Activated CD4-positive, alpha-beta memory T cell treated with anti-CD3 and anti-CD28 coated beads, Interleukin-2, amount 10 ng/mL, durations not matched to agents 7 days and 5 days (primary cell): ENCODE measurements around the gene SLC16A6. TPM values are rescaled to one million over a fixed set of nuclear protein-coding genes. Genes with fewer than 3 reads are reported as not detected.
"Not testable (repeated sequence)": the region's sequence is repeated elsewhere in the genome, so short reads cannot be mapped to it uniquely, and the experiment has no call there.

Source experiments
- CTCF ChIA-PET: fragments of 350-600 bp; sonication (Branson Sonifier 250); formaldehyde crosslinking; loops from one replicate; lab custom pipeline; 2021; ENCODE audit warnings: antibody characterized with exemption, inconsistent platforms; lab: Charles Lee
- POLR2A ChIA-PET: fragments of 350-600 bp; sonication (Branson Sonifier 250); formaldehyde crosslinking; loops from one replicate; lab custom pipeline; 2021; ENCODE audit warnings: antibody characterized with exemption; lab: Charles Lee
- DNase-seq: peaks from one replicate; pipeline ENCODE4 v3.0.0-alpha.2; 2020
- H3K27ac Mint-ChIP-seq: one replicate; pipeline ENCODE4 v1.8.0; 2021; ENCODE audit warnings: mild to moderate bottlenecking, mixed read lengths
- H3K27me3 Mint-ChIP-seq: one replicate; pipeline ENCODE4 v1.8.0; 2021; ENCODE audit warnings: mixed read lengths
- H3K36me3 Mint-ChIP-seq: one replicate; pipeline ENCODE4 v1.8.0; 2021; ENCODE audit warnings: low read depth, mixed read lengths
- H3K4me1 Mint-ChIP-seq: one replicate; pipeline ENCODE4 v1.8.0; 2021; ENCODE audit warnings: mixed read lengths
- H3K4me3 Mint-ChIP-seq: one replicate; pipeline ENCODE4 v1.8.0; 2021; ENCODE audit warnings: mild to moderate bottlenecking, mixed read lengths
- H3K9me3 Mint-ChIP-seq: one replicate; pipeline ENCODE4 v1.8.0; 2021; ENCODE audit warnings: mixed read lengths
- total RNA-seq, 2 experiments: library from RNA; stranded (reverse); gene quantifications; one replicate each; pipeline ENCODE4 v1.2.3, GENCODE V29; 2021

Gene SLC16A6, protein sequence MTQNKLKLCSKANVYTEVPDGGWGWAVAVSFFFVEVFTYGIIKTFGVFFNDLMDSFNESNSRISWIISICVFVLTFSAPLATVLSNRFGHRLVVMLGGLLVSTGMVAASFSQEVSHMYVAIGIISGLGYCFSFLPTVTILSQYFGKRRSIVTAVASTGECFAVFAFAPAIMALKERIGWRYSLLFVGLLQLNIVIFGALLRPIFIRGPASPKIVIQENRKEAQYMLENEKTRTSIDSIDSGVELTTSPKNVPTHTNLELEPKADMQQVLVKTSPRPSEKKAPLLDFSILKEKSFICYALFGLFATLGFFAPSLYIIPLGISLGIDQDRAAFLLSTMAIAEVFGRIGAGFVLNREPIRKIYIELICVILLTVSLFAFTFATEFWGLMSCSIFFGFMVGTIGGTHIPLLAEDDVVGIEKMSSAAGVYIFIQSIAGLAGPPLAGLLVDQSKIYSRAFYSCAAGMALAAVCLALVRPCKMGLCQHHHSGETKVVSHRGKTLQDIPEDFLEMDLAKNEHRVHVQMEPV
- total RNA-seq: 10 to 100 TPM; 10.4 to 10.8 TPM

DNA sequence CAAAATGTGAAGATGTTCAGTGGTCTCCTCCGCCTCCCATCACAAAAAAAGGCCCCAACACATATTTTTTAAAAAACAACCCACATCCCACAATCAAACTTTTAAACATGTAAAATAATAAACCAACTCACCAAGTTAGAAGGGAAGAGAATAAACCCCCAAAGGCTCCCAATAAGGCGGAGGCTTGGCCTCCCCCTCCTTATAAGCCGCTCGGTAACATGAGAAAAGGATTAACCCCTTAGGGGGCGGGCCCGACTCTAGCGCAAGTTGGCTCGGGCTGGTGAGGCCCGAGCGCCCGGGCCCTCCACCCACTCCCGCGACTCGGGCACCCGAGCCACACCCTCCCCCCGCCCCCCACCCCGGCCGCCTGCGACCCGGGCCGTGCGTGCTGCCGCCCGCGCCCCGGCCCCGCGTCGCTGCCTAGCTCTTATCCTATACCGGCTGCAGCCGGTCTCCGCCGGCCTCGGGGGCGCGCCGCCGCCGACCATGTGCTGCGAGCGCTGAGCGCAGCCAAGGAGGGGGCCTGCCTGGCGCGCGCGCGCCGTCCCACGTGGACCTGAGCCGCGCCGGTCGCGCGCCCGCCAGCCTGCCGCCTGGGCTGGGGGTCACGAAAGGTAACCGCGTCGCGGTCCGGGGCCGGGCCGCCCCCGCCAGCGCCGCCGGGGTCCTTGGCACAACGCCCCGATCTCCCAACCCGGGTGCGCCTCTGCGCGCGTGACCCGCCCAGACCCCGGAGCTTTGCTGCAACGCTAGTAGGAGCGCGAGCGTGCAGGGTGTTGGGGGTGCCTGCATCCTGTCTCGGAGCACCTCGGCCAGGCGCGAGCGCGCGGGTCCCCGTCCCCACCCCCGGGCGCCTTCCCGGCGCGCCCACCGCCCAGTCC is at the start of gene SLC16A6, which contains the start of gene ARSG:
Gene SLC16A6 (minus strand): TSS at position 173 of the 881 bp plus-strand sequence. CDS start 12,807 bp downstream, outside the sequence.
Gene ARSG (plus strand): TSS at position 541 of the 881 bp plus-strand sequence. CDS start 15,999 bp downstream, outside the sequence.
- Mint-ChIP-seq H3K9me3 (no peaks in the 10 kb centered on the region), H3K27me3 (no peaks in the 10 kb centered on the region), H3K4me3 (peak within 1 kb of the TSS; percentile 87), H3K4me1 (peaks cover 65% of the 10 kb centered on the region), H3K27ac (peak within 1 kb of the TSS; percentile 99), H3K36me3 (peaks cover 32% of the 10 kb centered on the region)
- CTCF ChIA-PET: interaction anchor here (0.6 to 5.0 kb wide), 12 partner anchors 23 to 171 kb away, joined by 3 to 33 read pairs (median 8); no protein-coding TSS in a partner anchor
- peak; percentile 88 for DNase-seq
- POLR2A ChIA-PET: interaction anchor here (0.6 to 8.6 kb wide), 44 partner anchors 9 to 466 kb away, joined by 3 to 158 read pairs (median 6); partner anchors contain the start of genes AMZ2, BPTF and WIPI1

DNA sequence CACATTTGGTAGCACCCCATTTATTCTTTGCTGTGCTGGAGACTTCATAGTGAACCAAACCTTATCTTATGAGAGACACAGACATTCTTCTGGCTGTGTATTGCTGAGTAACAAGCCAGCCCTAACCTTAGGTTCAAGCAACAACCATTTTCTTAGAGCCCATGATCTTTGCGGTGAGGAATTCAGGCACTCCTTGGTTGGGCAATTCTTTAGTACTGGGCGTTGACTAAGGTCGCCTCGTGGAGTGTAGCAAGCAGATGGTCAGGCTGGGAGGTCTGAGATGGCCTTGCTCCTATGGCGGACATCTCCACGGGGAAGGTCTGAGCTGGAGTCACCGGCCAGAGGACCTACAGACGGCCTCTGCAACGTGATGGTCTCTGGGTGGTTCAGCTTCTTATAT is 43.5 kb upstream of the SLC16A6 start:
- Mint-ChIP-seq H3K9me3 (peaks cover 15% of the 10 kb centered on the region), H3K4me1 (peaks cover 6% of the 10 kb centered on the region), H3K27ac (no peak overlapping the region), H3K27me3 (no peaks in the 10 kb centered on the region), H3K36me3 (peaks cover 14% of the 10 kb centered on the region), H3K4me3 (no peak overlapping the region)
- CTCF ChIA-PET: interaction anchor here (0.9 kb wide), 1 partner anchor 23 kb away, joined by 3 read pairs; no protein-coding TSS in a partner anchor
- no peak for DNase-seq
- POLR2A ChIA-PET: no interaction called here

DNA sequence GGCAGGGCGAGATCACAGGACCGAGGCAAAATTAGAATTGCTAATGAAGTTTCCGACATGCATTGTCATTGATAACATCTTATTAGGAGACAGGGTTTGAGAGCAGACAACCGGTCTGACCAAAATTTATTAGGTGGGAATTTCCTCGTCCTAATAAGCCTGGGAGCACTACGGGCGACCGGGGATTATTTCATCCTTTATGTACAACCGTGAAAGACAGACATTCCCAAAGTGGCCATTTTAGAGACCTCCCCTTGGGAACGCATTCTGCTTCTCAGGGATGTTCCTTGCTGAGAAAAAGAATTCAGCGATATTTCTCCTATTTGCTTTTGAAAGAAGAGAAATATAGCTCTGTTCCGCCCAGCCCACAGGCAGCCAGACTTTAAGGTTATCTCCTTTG is 41.0 kb upstream of the SLC16A6 start:
- H3K4me1 Mint-ChIP-seq, POLR2A ChIA-PET, H3K27ac Mint-ChIP-seq, H3K4me3 Mint-ChIP-seq, DNase-seq, H3K27me3 Mint-ChIP-seq: not testable (repeated sequence)
- CTCF ChIA-PET: interaction anchor here (0.6 kb wide), 1 partner anchor 23 kb away, joined by 3 read pairs; no protein-coding TSS in a partner anchor
- H3K36me3 Mint-ChIP-seq: peaks cover 14% of the 10 kb centered on the region
- H3K9me3 Mint-ChIP-seq: peaks cover 15% of the 10 kb centered on the region

DNA sequence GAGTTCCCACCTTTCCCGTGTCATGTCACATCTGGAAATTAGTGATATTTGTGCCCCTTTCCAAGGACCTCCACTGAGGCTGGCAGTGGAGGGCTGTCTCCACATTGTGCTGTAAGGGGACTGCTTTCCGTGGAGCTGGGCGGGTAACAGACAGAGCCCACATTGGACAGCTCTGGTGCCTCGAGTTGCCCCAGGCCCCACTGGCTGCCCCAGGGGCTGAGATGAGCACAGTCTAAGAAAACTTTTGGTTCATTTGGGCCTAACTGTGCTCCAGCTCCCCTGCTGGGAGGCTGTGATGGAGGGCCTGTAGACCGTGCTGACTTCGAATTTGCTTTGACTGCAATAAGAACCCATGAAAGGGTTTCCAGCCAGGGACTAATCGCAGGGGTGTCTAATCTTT is 38.4 kb upstream of the SLC16A6 start:
- no peak for DNase-seq
- H3K4me3 Mint-ChIP-seq: no peak overlapping the region
- H3K9me3 Mint-ChIP-seq: peaks cover 15% of the 10 kb centered on the region
- ChIA-PET CTCF (interaction anchor here (0.6 to 2.6 kb wide), 5 partner anchors 9 to 577 kb away, joined by 3 to 9 read pairs (median 6); no protein-coding TSS in a partner anchor), POLR2A (interaction anchor here (1.0 to 3.1 kb wide), 5 partner anchors 15 to 39 kb away, joined by 3 to 9 read pairs (median 5); no protein-coding TSS in a partner anchor)
- no peaks in the 10 kb centered on the region for H3K27me3 Mint-ChIP-seq
- no peak overlapping the region for H3K27ac Mint-ChIP-seq
- H3K4me1 Mint-ChIP-seq: peaks cover 15% of the 10 kb centered on the region
- peaks cover 14% of the 10 kb centered on the region for H3K36me3 Mint-ChIP-seq

DNA sequence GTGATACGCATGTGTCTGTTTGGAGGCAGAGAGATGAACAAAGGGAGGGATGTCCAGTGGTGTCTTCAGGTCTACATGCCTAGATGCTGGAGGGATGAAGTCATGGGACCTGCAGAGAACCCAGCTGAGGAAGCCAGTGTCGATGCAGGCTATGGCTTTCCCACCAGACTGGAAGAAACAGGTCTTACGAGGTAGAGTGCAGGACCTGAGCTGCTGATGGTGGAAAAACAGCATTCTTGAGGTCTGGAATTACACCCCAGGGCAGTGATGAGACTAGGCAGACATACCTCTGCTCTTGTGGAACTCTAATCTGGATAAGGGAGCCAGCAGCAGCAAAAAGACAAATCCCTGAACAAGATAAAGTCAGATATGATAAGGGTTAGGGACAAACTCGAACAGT is 37.7 kb upstream of the SLC16A6 start:
- Mint-ChIP-seq H3K27me3 (no peaks in the 10 kb centered on the region), H3K4me1 (peaks cover 20% of the 10 kb centered on the region), H3K36me3 (peaks cover 14% of the 10 kb centered on the region), H3K9me3 (peaks cover 15% of the 10 kb centered on the region), H3K27ac (no peak overlapping the region), H3K4me3 (no peak overlapping the region)
- CTCF ChIA-PET: interaction anchor here (0.6 to 2.6 kb wide), 5 partner anchors 10 to 576 kb away, joined by 3 to 9 read pairs (median 3); no protein-coding TSS in a partner anchor
- POLR2A ChIA-PET: interaction anchor here (1.6 to 3.1 kb wide), 4 partner anchors 15 to 38 kb away, joined by 3 to 9 read pairs (median 6); partner anchors contain the start of gene SLC16A6
- DNase-seq: no peak

DNA sequence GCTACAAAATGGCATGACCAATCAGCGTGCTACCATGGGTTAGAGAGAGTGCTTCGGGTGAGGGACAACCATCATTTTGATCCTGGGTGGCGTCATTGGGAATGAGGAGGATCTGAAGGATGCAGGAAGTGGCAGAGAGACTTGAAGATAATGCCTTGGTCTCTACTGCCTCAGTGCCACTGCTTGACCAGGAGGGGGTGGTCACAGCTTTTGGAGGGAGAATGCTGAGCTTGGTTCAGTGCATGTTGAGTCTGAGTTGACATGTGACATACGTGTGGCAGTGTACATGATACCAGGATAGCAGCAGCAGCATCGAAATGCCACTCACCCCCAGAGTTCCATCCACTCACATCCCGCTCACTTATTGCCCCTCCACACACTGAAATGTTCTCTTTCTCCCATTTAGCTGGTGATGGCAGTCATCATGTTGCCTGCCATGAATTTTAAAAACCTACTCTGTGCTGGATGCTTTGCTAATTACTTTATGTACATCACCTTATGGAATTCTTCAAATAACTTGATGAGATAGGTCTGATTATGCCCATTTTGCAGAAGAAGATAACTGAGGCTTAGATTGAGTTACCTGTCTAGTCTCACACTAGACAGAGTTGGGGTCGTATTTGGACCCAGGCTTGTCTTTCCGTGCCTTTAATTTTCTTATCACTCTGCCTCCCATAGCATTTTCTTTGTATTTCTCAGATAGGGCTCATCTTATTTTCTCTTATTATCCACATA is 37.1 kb upstream of the SLC16A6 start:
- no peaks in the 10 kb centered on the region for H3K27me3 Mint-ChIP-seq
- peaks cover 14% of the 10 kb centered on the region for H3K9me3 Mint-ChIP-seq

DNA sequence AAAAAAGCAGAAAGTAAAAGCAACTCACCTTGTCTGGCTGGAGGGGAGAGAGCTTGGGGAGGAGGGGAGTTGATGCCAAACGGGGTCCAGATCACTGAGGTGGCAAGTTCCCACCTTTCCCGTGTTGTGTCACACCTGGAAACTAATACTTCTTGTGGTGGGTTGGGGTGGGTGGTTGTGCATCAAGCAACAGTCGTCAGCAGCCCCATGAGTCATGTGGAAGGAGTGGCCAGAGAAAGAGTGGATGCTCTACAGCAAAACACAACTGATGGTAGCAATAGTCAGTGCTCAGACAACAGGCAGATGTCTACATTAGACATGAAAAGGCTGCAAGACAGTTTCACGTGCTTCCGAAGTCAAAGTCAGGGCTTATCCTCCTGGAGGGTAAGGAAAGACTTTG is 35.8 kb upstream of the SLC16A6 start:
- Mint-ChIP-seq H3K9me3 (peaks cover 6% of the 10 kb centered on the region), H3K4me1 (peaks cover 25% of the 10 kb centered on the region), H3K27ac (no peak overlapping the region), H3K27me3 (no peaks in the 10 kb centered on the region), H3K4me3 (no peak overlapping the region), H3K36me3 (peaks cover 2% of the 10 kb centered on the region)
- DNase-seq: no peak
- POLR2A ChIA-PET: interaction anchor here (1.1 to 1.2 kb wide), 2 partner anchors 31 to 111 kb away, joined by 3 read pairs; no protein-coding TSS in a partner anchor
- CTCF ChIA-PET: interaction anchor here (0.9 kb wide), 1 partner anchor 43 kb away, joined by 3 read pairs; no protein-coding TSS in a partner anchor

More for the DNA sequence above, 37.1 kb upstream of the SLC16A6 start:
- no peak for DNase-seq
- Mint-ChIP-seq H3K27ac (no peak overlapping the region), H3K4me3 (no peak overlapping the region), H3K36me3 (peaks cover 13% of the 10 kb centered on the region), H3K4me1 (peaks cover 23% of the 10 kb centered on the region)
- CTCF ChIA-PET: interaction anchor here (1.1 to 1.5 kb wide), 2 partner anchors 10 to 72 kb away, joined by 3 read pairs; no protein-coding TSS in a partner anchor
- POLR2A ChIA-PET: interaction anchor here (1.6 to 3.1 kb wide), 3 partner anchors 17 to 37 kb away, joined by 3 to 9 read pairs (median 5); partner anchors contain the start of gene SLC16A6

DNA sequence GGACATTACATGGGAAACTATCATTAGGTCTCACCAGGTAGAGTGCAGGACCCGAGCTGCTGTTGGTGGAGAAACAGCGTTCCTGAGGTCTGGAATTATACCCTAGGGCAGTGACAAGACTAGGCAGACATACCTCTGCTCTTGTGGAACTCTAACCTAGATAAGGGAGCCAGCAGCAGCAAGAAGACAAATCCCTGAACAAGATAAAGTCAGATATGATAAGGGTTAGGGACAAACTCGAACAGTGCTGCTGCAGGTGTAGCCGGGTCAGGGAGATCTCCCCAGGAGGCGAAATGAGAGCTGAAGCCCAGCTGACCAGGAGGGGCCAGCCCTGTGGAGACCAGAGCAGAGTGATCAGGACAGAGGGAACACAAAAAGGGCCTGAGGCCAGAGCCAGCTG is 35.0 kb upstream of the SLC16A6 start:
- POLR2A ChIA-PET: interaction anchor here (1.1 to 2.9 kb wide), 3 partner anchors 30 to 112 kb away, joined by 3 to 16 read pairs (median 3); partner anchors contain the start of genes ARSG and SLC16A6
- DNase-seq: no peak
- Mint-ChIP-seq H3K9me3 (peaks cover 4% of the 10 kb centered on the region), H3K36me3 (no peaks in the 10 kb centered on the region), H3K4me1 (peaks cover 25% of the 10 kb centered on the region), H3K27ac (no peak overlapping the region), H3K4me3 (no peak overlapping the region), H3K27me3 (no peaks in the 10 kb centered on the region)
- CTCF ChIA-PET: interaction anchor here (0.9 kb wide), 1 partner anchor 42 kb away, joined by 3 read pairs; no protein-coding TSS in a partner anchor

DNA sequence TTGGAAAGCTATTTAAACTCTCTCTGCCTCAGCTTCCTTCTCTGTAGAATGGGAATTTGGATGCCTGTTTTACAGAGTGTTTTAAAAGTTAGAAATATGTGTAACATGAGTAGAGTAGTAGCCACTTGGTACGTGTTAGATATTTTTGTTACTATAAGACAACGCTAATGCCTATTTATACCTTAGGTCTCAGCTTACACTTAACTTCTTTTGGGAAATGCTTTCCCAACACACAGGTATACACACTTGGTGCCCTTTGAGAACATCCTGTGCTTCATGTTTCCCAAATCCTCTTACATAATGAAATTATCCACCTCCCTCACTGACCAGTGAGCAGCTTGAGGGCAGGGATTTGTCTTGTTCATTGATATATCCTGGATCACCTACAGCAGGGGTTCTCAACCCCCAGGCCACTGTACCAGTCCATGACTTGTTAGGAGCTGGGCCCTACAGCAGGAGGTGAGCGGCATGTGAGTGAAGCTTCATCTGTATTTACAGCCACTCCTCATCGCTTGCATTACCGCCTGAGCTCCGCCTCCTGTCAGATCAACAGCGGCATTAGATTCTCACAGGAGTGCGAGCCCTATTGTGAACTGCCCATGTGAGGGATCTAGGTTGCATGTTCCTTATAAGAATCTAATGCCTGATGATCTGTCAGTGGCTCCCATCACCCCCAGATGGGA is 33.9 kb upstream of the SLC16A6 start:
- no peak for DNase-seq
- H3K27ac Mint-ChIP-seq: no peak overlapping the region

DNA sequence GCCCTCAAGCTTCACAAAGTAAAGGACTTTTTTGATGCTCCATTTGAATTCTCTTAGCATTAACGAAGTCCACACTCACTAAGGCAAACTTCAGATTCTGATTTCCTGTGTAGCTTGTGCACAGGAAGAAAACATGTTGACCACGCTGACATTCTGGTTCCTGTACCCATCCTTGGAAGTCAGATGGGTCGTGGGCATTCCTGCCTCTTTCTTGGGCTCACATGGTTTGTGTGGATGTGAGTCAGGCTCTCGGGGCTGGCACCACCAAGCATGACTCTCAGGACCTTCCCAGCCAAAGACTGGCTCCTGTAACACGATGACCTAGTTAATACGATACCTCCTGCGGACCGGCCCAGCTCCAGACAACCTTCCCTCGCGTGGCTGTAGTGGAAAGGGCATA is 33.2 kb upstream of the SLC16A6 start:
- no peaks in the 10 kb centered on the region for H3K36me3 Mint-ChIP-seq
- H3K27me3 Mint-ChIP-seq: no peaks in the 10 kb centered on the region
- no peak overlapping the region for H3K27ac Mint-ChIP-seq
- DNase-seq: no peak
- ChIA-PET POLR2A (interaction anchor here (0.6 to 2.9 kb wide), 6 partner anchors 9 to 32 kb away, joined by 3 to 16 read pairs (median 4); partner anchors contain the start of genes ARSG and SLC16A6), CTCF (interaction anchor here (0.7 to 1.7 kb wide), 3 partner anchors 9 to 75 kb away, joined by 3 to 5 read pairs (median 4); no protein-coding TSS in a partner anchor)
- H3K4me3 Mint-ChIP-seq: no peak overlapping the region
- H3K9me3 Mint-ChIP-seq: no peaks in the 10 kb centered on the region
- peaks cover 25% of the 10 kb centered on the region for H3K4me1 Mint-ChIP-seq

More for the DNA sequence above, 33.9 kb upstream of the SLC16A6 start:
- peaks cover 25% of the 10 kb centered on the region for H3K4me1 Mint-ChIP-seq
- H3K27me3 Mint-ChIP-seq: no peaks in the 10 kb centered on the region
- H3K36me3 Mint-ChIP-seq: no peaks in the 10 kb centered on the region
- H3K4me3 Mint-ChIP-seq: no peak overlapping the region
- POLR2A ChIA-PET: interaction anchor here (0.6 to 2.9 kb wide), 6 partner anchors 9 to 33 kb away, joined by 3 to 16 read pairs (median 4); partner anchors contain the start of genes ARSG and SLC16A6
- H3K9me3 Mint-ChIP-seq: no peaks in the 10 kb centered on the region
- CTCF ChIA-PET: interaction anchor here (0.7 to 1.7 kb wide), 3 partner anchors 9 to 74 kb away, joined by 3 to 5 read pairs (median 4); no protein-coding TSS in a partner anchor
